CD8-positive, alpha-beta memory T cell (primary cell): ENCODE data around the gene DIPK1B. TPM values are rescaled to one million over a fixed set of nuclear protein-coding genes. Genes with fewer than 3 reads are reported as not detected.
A peak's percentile ranks its signal among the peaks of the same experiment; 100 is the strongest.

Source experiments
- CTCF ChIA-PET: fragments of 350-600 bp; sonication (Branson Sonifier 250); formaldehyde crosslinking; loops from one replicate; lab custom pipeline; 2021; ENCODE audit warnings: antibody characterized with exemption; lab: Charles Lee
- POLR2A ChIA-PET: fragments of 350-600 bp; sonication (Branson Sonifier 250); formaldehyde crosslinking; loops from one replicate; lab custom pipeline; 2021; ENCODE audit warnings: antibody characterized with exemption; lab: Charles Lee
- DNase-seq, 5 donors: peaks; one replicate each; pipeline versions ENCODE4 v3.0.0 to v3.0.0-alpha.2; 2020 to 2022; ENCODE audit warnings: mixed read lengths in 1 of 5
- H3K27ac ChIP-seq: one replicate; pipeline ENCODE4 v1.7.0; 2013; ENCODE audit warnings: low read depth, mild to moderate bottlenecking, low read length, moderate library complexity
- H3K27me3 ChIP-seq: 2 replicates; pipeline ENCODE4 v1.7.0; 2013; ENCODE audit warnings: low read length, mild to moderate bottlenecking; ENCODE audit not compliant: insufficient read depth, poor library complexity, severe bottlenecking
- H3K36me3 ChIP-seq: 2 replicates; pipeline ENCODE4 v1.7.0; 2013; ENCODE audit warnings: mild to moderate bottlenecking, low read length, moderate library complexity; ENCODE audit not compliant: insufficient read depth
- H3K4me1 ChIP-seq: 2 replicates; pipeline ENCODE4 v1.7.0; 2013; ENCODE audit warnings: mild to moderate bottlenecking, low read length, moderate library complexity; ENCODE audit not compliant: insufficient read depth
- H3K4me3 ChIP-seq: 2 replicates; pipeline ENCODE4 v1.7.0; 2013; ENCODE audit warnings: mild to moderate bottlenecking, low read length
- H3K9me3 ChIP-seq: 2 replicates; pipeline ENCODE4 v1.7.0; 2013; ENCODE audit warnings: mild to moderate bottlenecking, low read length
- H3K27ac Mint-ChIP-seq, 8 donors: one replicate each; pipeline ENCODE4 v1.8.0; 2020 to 2021; ENCODE audit warnings: mixed read lengths in 8 of 8, mild to moderate bottlenecking in 6 of 8, inconsistent platforms in 3 of 8, moderate library complexity in 3 of 8
- H3K27me3 Mint-ChIP-seq, 2 donors: one replicate each; pipeline ENCODE4 v1.8.0; 2020 to 2021; ENCODE audit warnings: mixed read lengths in 2 of 2, mild to moderate bottlenecking in 1 of 2, moderate library complexity in 1 of 2
- H3K36me3 Mint-ChIP-seq, 3 donors: one replicate each; pipeline ENCODE4 v1.8.0; 2020 to 2021; ENCODE audit warnings: mixed read lengths in 3 of 3, inconsistent platforms in 1 of 3, mild to moderate bottlenecking in 1 of 3
- H3K4me1 Mint-ChIP-seq, 3 donors: one replicate each; pipeline ENCODE4 v1.8.0; 2020 to 2021; ENCODE audit warnings: mixed read lengths in 3 of 3, inconsistent platforms in 1 of 3, mild to moderate bottlenecking in 1 of 3
- H3K4me3 Mint-ChIP-seq, 7 donors: one replicate each; pipeline ENCODE4 v1.8.0; 2020 to 2021; ENCODE audit warnings: mixed read lengths in 7 of 7, mild to moderate bottlenecking in 6 of 7, moderate library complexity in 4 of 7, inconsistent platforms in 2 of 7
- H3K9me3 Mint-ChIP-seq, 5 donors: one replicate each; pipeline ENCODE4 v1.8.0; 2020 to 2022; ENCODE audit warnings: mixed read lengths in 5 of 5, mild to moderate bottlenecking in 3 of 5, moderate library complexity in 2 of 5, inconsistent platforms in 1 of 5
- polyA plus RNA-seq: library from polyadenylated mRNA; unstranded; fragments of 300-500 nt; fragmentation: Illumina TruSeq; gene quantifications from one replicate; pipeline ENCODE4 v1.2.3, GENCODE V29; 2021
- total RNA-seq, 2 experiments: library from RNA; stranded (reverse); gene quantifications; one replicate each; pipeline ENCODE4 v1.2.3, GENCODE V29; 2021

Gene DIPK1B
- total and polyA plus RNA-seq, 3 experiments from 2014 or later, result not detected

DNA sequence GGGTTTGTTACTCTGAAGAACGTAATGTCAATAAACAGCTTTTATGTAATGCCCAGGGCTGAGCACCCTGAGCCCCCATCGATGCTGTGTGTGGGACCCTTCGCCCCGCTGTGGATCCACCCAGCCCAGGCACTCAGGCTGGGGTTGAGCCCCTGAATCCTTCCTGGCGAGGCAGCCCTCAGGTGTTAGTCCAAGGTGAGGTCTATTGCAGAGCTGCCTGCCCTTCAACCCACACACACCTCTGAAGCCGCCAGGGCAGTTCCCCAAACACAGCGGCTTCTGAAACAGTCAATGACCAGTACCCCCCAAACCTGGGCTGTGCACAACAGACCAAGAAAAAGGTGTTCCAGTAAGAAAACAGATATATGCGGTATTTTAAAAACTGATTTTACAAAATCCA lies 11.6 kb downstream of the DIPK1B start:
- Mint-ChIP-seq H3K4me3 (no peak overlapping the region), H3K27me3 (peaks cover 0 to 7% of the 10 kb centered on the region in 2 donors), H3K36me3 (peaks cover 9 to 53% (median 10%) of the 10 kb centered on the region in 3 donors), H3K4me1 (peaks cover 23 to 40% (median 24%) of the 10 kb centered on the region in 3 donors), H3K9me3 (no peaks in the 10 kb centered on the region), H3K27ac (peak overlapping the region in 2 of 8 donors; percentile 58 to 72)
- no peaks in the 10 kb centered on the region for H3K27me3 ChIP-seq
- ChIA-PET CTCF (no interaction called here), POLR2A (no interaction called here)
- peaks cover 28% of the 10 kb centered on the region for H3K36me3 ChIP-seq
- no peak for DNase-seq
- no peaks in the 10 kb centered on the region for H3K9me3 ChIP-seq
- no peak overlapping the region for H3K27ac ChIP-seq
- no peak overlapping the region for H3K4me3 ChIP-seq
- peaks cover 28% of the 10 kb centered on the region for H3K4me1 ChIP-seq

DNA sequence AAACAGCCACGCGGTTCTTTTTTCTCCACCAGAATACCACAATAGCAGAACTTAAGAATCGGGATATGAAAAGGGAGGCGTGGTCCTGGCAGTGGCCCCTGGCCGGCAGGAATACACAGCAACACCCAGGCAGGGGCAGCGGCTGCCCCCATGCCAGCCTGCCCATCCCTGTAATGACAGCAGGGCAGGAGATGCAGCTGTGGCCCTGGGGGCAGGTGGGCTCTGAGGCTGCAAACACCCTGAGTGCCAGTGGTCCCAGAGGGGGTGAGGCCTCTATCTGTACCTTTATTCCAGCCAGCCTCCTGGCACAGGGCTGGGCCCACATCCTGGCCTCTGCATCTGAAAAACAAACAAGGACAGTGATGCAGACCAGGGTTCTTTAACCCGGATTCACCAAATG lies 12.4 kb downstream of the DIPK1B start:
- peak overlapping the region in 1 of 8 donors; percentile 24 for H3K27ac Mint-ChIP-seq
- no peaks in the 10 kb centered on the region for H3K9me3 Mint-ChIP-seq
- peaks cover 0 to 7% of the 10 kb centered on the region in 2 donors for H3K27me3 Mint-ChIP-seq
- ChIA-PET CTCF (no interaction called here), POLR2A (no interaction called here)
- peaks cover 9 to 53% (median 10%) of the 10 kb centered on the region in 3 donors for H3K36me3 Mint-ChIP-seq
- H3K4me1 ChIP-seq, result peaks cover 28% of the 10 kb centered on the region
- H3K9me3 ChIP-seq, result no peaks in the 10 kb centered on the region
- H3K4me3 ChIP-seq, result no peak overlapping the region
- no peaks in the 10 kb centered on the region for H3K27me3 ChIP-seq
- no peak for DNase-seq
- peaks cover 28% of the 10 kb centered on the region for H3K36me3 ChIP-seq
- H3K4me3 Mint-ChIP-seq, result peak overlapping the region in 1 of 7 donors; percentile 35
- no peak overlapping the region for H3K27ac ChIP-seq
- peaks cover 23 to 40% (median 24%) of the 10 kb centered on the region in 3 donors for H3K4me1 Mint-ChIP-seq

DNA sequence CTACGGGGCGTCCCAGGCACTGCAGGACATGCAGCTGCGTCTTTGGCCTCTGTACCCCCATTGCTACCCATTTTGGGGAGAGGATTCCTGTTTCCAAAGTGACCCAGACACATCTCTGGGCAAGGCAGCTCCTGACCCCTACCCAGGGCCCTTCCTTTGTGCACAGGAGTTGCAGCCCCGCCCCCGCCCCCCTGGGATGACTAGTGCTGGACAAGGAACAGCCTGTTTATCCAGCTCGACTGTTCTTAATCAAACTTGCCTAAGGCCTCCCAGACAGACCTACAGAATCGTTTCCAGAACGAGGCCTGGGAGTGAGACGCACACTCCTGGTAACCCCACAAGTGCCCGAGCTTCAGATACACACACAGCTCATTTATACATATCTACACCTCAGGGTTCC lies 13.2 kb downstream of the DIPK1B start:
- Mint-ChIP-seq H3K4me1 (peaks cover 23 to 40% (median 24%) of the 10 kb centered on the region in 3 donors), H3K36me3 (peaks cover 9 to 53% (median 10%) of the 10 kb centered on the region in 3 donors), H3K27ac (no peak overlapping the region), H3K9me3 (no peaks in the 10 kb centered on the region), H3K4me3 (peak overlapping the region in 3 of 7 donors; percentile 22 to 96 (median 72)), H3K27me3 (peaks cover 0 to 7% of the 10 kb centered on the region in 2 donors)
- POLR2A ChIA-PET, result no interaction called here
- peak overlapping the region; percentile 98 for H3K4me3 ChIP-seq
- H3K27me3 ChIP-seq, result no peaks in the 10 kb centered on the region
- no peaks in the 10 kb centered on the region for H3K9me3 ChIP-seq
- no peak for DNase-seq
- peaks cover 28% of the 10 kb centered on the region for H3K4me1 ChIP-seq
- no peak overlapping the region for H3K27ac ChIP-seq
- CTCF ChIA-PET, result interaction anchor here (0.8 kb wide), 1 partner anchor 58 kb away, joined by 3 read pairs; no protein-coding TSS in a partner anchor
- H3K36me3 ChIP-seq, result peaks cover 28% of the 10 kb centered on the region

DNA sequence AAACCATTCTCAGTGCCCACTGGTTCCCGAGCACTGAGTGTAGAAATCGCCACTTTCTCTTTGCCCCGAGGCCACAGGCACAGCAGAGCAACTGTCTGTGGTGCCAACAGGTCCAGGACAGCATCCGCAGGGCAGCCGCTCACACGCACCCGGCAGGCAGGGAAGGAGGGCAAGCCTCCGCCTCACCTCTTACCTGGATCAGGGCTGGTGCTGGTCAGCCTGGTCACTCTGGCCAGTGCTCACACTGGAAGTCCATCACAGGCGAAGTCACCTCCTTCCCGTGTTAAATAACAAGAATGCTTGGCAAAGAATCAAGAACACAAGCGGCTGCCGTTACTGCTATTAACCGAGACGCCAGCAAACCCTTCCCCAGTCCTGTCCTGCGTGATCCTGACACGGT lies 13.7 kb downstream of the DIPK1B start:
- no peaks in the 10 kb centered on the region for H3K9me3 Mint-ChIP-seq
- no peaks in the 10 kb centered on the region for H3K9me3 ChIP-seq
- H3K27me3 Mint-ChIP-seq, result peaks cover 0 to 7% of the 10 kb centered on the region in 2 donors
- H3K36me3 ChIP-seq, result peaks cover 28% of the 10 kb centered on the region
- ChIA-PET CTCF (interaction anchor here (0.8 to 1.5 kb wide), 4 partner anchors 11 to 59 kb away, joined by 3 to 6 read pairs (median 3); partner anchors contain the start of gene LCN8), POLR2A (interaction anchor here (0.6 to 1.2 kb wide), 2 partner anchors 25 to 39 kb away, joined by 3 to 4 read pairs; partner anchors contain the start of gene AGPAT2)
- no peaks in the 10 kb centered on the region for H3K27me3 ChIP-seq
- H3K27ac Mint-ChIP-seq, result peak overlapping the region in 6 of 8 donors; percentile 80 to 97 (median 96)
- H3K4me1 ChIP-seq, result peaks cover 28% of the 10 kb centered on the region
- DNase-seq, result no peak
- H3K27ac ChIP-seq, result peak overlapping the region; percentile 84
- peak overlapping the region; percentile 98 for H3K4me3 ChIP-seq
- peaks cover 9 to 49% (median 10%) of the 10 kb centered on the region in 3 donors for H3K36me3 Mint-ChIP-seq
- H3K4me3 Mint-ChIP-seq, result peak overlapping the region; percentile 95 to 98 (median 98)
- H3K4me1 Mint-ChIP-seq, result peaks cover 23 to 39% (median 24%) of the 10 kb centered on the region in 3 donors

DNA sequence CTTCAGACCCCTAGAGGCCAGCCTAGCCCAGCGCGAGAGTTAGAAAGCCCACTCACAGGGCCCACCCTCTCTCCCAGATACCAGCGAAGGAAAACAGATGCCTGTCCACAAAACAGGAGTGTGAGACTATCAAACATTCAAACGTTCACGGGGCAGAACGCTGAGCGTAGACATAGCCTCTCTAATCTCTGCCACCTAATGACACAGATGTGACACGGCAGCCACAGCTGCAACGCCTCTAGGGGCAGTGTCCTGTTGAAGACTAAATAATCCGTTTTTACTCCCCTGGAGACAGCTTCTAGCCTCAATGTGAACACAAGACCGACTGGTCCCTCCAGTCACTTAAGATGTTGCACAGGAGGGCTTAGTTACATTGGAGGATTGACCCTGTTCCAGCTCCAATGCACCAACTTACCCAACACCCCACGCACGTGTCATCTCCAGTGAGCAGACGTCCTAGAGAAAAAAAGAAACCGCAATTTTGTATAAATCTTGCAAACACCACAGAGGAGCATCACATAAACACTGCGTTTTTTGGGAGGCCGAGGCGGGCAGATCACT lies 14.3 kb downstream of the DIPK1B start:
- Histone ChIP-seq H3K4me3 (peak overlapping the region; percentile 98), H3K27ac (peak overlapping the region; percentile 84), H3K9me3 (no peaks in the 10 kb centered on the region), H3K4me1 (peaks cover 28% of the 10 kb centered on the region), H3K36me3 (peaks cover 28% of the 10 kb centered on the region), H3K27me3 (no peaks in the 10 kb centered on the region)
- ChIA-PET POLR2A (interaction anchor here (0.6 to 1.9 kb wide), 4 partner anchors 8 to 188 kb away, joined by 3 to 6 read pairs (median 4); partner anchors contain the start of gene AGPAT2), CTCF (interaction anchor here (1.0 to 1.9 kb wide), 8 partner anchors 12 to 363 kb away, joined by 3 to 6 read pairs (median 4); partner anchors contain the start of genes DNLZ and LCN8)
- peaks cover 0 to 7% of the 10 kb centered on the region in 2 donors for H3K27me3 Mint-ChIP-seq
- H3K36me3 Mint-ChIP-seq, result peaks cover 9 to 45% (median 10%) of the 10 kb centered on the region in 3 donors
- peak overlapping the region; percentile 95 to 98 (median 98) for H3K4me3 Mint-ChIP-seq
- H3K4me1 Mint-ChIP-seq, result peaks cover 23 to 36% (median 24%) of the 10 kb centered on the region in 3 donors
- H3K9me3 Mint-ChIP-seq, result no peaks in the 10 kb centered on the region
- H3K27ac Mint-ChIP-seq, result peak overlapping the region; percentile 80 to 98 (median 96)
- DNase-seq, result peak in 3 of 5 donors; percentile 23 to 66 (median 36)

DNA sequence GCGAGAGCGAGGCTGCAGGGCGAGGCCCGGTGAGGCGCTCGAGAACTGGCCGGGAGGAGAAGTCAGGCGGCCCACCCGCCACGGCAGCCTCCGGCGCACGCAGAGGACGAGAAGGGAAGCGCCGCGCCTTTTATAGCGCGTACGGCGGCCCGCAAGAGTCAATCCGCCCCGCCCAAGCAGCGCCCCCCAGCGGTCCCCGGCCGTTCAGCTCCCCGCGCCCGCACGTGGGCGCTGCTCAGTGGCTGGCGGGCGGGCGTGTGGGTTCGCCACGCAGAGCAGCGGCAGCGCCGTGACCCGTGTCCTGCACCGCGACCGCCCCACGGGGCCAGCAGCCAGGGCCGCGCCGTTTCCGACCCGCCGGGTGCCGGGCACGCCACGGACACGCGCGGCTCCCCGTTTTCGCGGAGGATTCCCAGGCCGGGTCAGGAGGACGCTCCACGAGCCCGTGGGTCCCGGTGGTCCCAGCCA lies 15.7 kb downstream of the DIPK1B start:
- H3K36me3 ChIP-seq, result peaks cover 28% of the 10 kb centered on the region
- H3K4me3 ChIP-seq, result peak overlapping the region; percentile 98
- H3K9me3 ChIP-seq, result no peaks in the 10 kb centered on the region
- H3K4me3 Mint-ChIP-seq, result peak overlapping the region; percentile 76 to 98 (median 96)
- peaks cover 9 to 41% (median 10%) of the 10 kb centered on the region in 3 donors for H3K36me3 Mint-ChIP-seq
- no peaks in the 10 kb centered on the region for H3K9me3 Mint-ChIP-seq
- H3K27ac Mint-ChIP-seq, result peak overlapping the region in 3 of 8 donors; percentile 39 to 97 (median 51)
- H3K4me1 Mint-ChIP-seq, result peaks cover 23 to 36% (median 24%) of the 10 kb centered on the region in 3 donors
- DNase-seq, result peak; percentile 85 to 94 (median 90)
- H3K27me3 Mint-ChIP-seq, result peaks cover 0 to 7% of the 10 kb centered on the region in 2 donors
- POLR2A ChIA-PET, result interaction anchor here (0.6 to 1.9 kb wide), 10 partner anchors 9 to 634 kb away, joined by 3 to 8 read pairs (median 4); partner anchors contain the start of genes DNLZ and MAN1B1
- CTCF ChIA-PET, result interaction anchor here (1.0 to 1.9 kb wide), 4 partner anchors 13 to 307 kb away, joined by 3 to 11 read pairs (median 6); no protein-coding TSS in a partner anchor
- peak overlapping the region; percentile 84 for H3K27ac ChIP-seq
- H3K4me1 ChIP-seq, result peaks cover 28% of the 10 kb centered on the region
- H3K27me3 ChIP-seq, result no peaks in the 10 kb centered on the region

DNA sequence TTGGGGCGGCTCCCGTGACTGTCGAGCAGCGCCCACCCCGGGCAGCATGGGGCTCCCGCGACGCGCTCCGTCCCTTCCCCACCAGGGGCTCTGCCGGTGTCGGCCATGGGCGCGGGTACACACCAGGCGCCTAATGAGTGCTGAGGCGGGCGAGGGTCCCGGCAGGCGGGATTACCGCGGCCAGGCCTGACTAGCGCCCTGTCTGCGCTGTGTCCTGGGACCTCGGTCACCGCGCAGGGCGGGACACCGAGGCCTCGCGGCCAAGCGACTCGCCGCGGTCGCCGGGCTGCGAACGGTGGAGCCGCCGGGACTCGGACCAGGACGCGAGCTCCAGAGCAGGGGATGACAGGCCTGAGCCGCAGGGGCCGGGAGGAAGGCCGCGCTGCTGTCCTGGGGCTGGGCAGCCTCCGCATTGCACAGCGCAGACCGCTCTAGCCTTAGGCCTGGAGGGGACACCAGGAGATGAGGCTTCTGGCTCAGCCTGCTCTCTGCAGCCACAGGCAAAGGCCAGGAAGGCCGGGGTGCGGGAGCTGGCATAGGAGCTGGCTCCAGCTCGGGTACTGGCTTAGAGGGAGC lies 16.3 kb downstream of the DIPK1B start:
- no peaks in the 10 kb centered on the region for H3K9me3 Mint-ChIP-seq
- peaks cover 0 to 7% of the 10 kb centered on the region in 2 donors for H3K27me3 Mint-ChIP-seq

More for the DNA sequence above, 16.3 kb downstream of the DIPK1B start:
- Mint-ChIP-seq H3K4me1 (peaks cover 23 to 35% (median 24%) of the 10 kb centered on the region in 3 donors), H3K4me3 (peak overlapping the region in 6 of 7 donors; percentile 4 to 83 (median 42)), H3K36me3 (peaks cover 9 to 36% (median 9%) of the 10 kb centered on the region in 3 donors), H3K27ac (peak overlapping the region in 1 of 8 donors; percentile 83)
- ChIA-PET POLR2A (interaction anchor here (0.6 to 1.9 kb wide), 9 partner anchors 9 to 634 kb away, joined by 3 to 8 read pairs (median 5); partner anchors contain the start of gene MAN1B1), CTCF (interaction anchor here (0.9 to 1.9 kb wide), 4 partner anchors 13 to 306 kb away, joined by 3 to 11 read pairs (median 4); no protein-coding TSS in a partner anchor)
- Histone ChIP-seq H3K27me3 (no peaks in the 10 kb centered on the region), H3K4me3 (peak overlapping the region; percentile 98), H3K36me3 (peaks cover 25% of the 10 kb centered on the region), H3K4me1 (peaks cover 28% of the 10 kb centered on the region), H3K27ac (peak overlapping the region; percentile 31), H3K9me3 (no peaks in the 10 kb centered on the region)
- DNase-seq, result no peak
